PFSK-1 (cell line): ENCODE results near the gene HINT2.

Experiments
- FOXP2 ChIP-seq: optimal IDR thresholded peaks from 2 replicates; pipeline ENCODE3; 2011; ENCODE audit warnings: borderline replicate concordance, control low read depth, inconsistent platforms; ENCODE audit not compliant: insufficient read depth; ENCODE audit errors: extremely low read length, extremely low read depth
- POLR2AphosphoS5 ChIP-seq: IDR thresholded peaks from 2 replicates; pipeline ENCODE4 v1.6.1; 2012; ENCODE audit warnings: low read depth, mild to moderate bottlenecking, control low read depth, low read length, moderate library complexity
- SIN3A ChIP-seq: IDR thresholded peaks from 2 replicates; pipeline ENCODE4 v1.6.1; 2012; ENCODE audit warnings: mild to moderate bottlenecking, low read length, moderate library complexity, borderline replicate concordance; ENCODE audit not compliant: insufficient read depth
- TF ChIP-seq, protein P1 (sequence below), 2 experiments: IDR thresholded peaks; 2 replicates each; pipeline versions ENCODE4 v1.6.1 to v1.8.0; 2011 to 2012; ENCODE audit warnings: low read depth in 2 of 2, low read length in 2 of 2, control low read depth in 1 of 2, inconsistent platforms in 1 of 2, mild to moderate bottlenecking in 1 of 2, moderate library complexity in 1 of 2; ENCODE audit not compliant: insufficient read depth in 1 of 2

DNA sequence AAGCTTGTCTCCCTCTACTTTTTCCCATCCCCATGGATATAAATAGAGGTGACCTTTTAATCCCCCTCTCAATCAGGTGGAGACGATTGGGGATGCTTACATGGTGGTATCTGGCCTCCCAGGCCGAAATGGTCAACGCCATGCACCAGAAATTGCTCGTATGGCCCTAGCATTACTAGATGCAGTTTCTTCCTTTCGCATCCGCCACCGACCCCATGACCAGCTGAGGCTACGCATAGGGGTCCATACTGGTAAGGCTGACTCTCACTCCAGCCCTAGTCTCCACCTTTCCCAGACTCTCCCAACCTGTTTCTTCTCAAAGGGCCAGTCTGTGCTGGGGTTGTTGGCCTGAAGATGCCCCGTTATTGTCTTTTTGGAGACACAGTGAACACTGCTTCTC, 6.4 kb downstream of the HINT2 start:
- no peak for TF ChIP-seq SIN3A
- TF ChIP-seq, protein P1, sequence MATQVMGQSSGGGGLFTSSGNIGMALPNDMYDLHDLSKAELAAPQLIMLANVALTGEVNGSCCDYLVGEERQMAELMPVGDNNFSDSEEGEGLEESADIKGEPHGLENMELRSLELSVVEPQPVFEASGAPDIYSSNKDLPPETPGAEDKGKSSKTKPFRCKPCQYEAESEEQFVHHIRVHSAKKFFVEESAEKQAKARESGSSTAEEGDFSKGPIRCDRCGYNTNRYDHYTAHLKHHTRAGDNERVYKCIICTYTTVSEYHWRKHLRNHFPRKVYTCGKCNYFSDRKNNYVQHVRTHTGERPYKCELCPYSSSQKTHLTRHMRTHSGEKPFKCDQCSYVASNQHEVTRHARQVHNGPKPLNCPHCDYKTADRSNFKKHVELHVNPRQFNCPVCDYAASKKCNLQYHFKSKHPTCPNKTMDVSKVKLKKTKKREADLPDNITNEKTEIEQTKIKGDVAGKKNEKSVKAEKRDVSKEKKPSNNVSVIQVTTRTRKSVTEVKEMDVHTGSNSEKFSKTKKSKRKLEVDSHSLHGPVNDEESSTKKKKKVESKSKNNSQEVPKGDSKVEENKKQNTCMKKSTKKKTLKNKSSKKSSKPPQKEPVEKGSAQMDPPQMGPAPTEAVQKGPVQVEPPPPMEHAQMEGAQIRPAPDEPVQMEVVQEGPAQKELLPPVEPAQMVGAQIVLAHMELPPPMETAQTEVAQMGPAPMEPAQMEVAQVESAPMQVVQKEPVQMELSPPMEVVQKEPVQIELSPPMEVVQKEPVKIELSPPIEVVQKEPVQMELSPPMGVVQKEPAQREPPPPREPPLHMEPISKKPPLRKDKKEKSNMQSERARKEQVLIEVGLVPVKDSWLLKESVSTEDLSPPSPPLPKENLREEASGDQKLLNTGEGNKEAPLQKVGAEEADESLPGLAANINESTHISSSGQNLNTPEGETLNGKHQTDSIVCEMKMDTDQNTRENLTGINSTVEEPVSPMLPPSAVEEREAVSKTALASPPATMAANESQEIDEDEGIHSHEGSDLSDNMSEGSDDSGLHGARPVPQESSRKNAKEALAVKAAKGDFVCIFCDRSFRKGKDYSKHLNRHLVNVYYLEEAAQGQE (IDR thresholded peaks at IDR 0.05; ENCODE audit: insufficient read depth in 1 of 2, low read depth in 2 of 2, low read length in 2 of 2) = no peak
- no peak for TF ChIP-seq POLR2AphosphoS5
- TF ChIP-seq FOXP2 = no peak
